Neural cell (in vitro differentiated cells): ENCODE results near the gene TRIM56. TPM values are rescaled to one million over a fixed set of nuclear protein-coding genes. Genes with fewer than 3 reads are reported as not detected.

Source experiments
- H2AFZ ChIP-seq: fragments of 200-600, 300-800 bp; sonication (generic), shearing (Covaris generic); 2 replicates; pipeline ENCODE4 v1.6.0; 2014; ENCODE audit warnings: low read depth, mild to moderate bottlenecking, antibody characterized with exemption, low read length, moderate library complexity
- H3F3A ChIP-seq: fragments of 200-600 bp; shearing (Covaris generic); 2 replicates; pipeline ENCODE4 v1.6.1; 2016; ENCODE audit warnings: mild to moderate bottlenecking, moderate library complexity, mixed read lengths, antibody characterized with exemption, low read length; ENCODE audit not compliant: insufficient read depth, poor library complexity, severe bottlenecking
- H3K27ac ChIP-seq: fragments of 200-600, 300-800 bp; sonication (generic), shearing (Covaris generic); 2 replicates; pipeline ENCODE4 v1.5.1; 2014; ENCODE audit warnings: mild to moderate bottlenecking, low read length, moderate library complexity
- H3K27me3 ChIP-seq: fragments of 300-800, 200-600 bp; sonication (generic), shearing (Covaris generic); 2 replicates; pipeline ENCODE4 v1.6.0; 2014; ENCODE audit warnings: mild to moderate bottlenecking, low read depth, low read length, moderate library complexity; ENCODE audit not compliant: insufficient read depth
- H3K36me3 ChIP-seq: fragments of 300-800, 200-600 bp; sonication (generic), shearing (Covaris generic); 2 replicates; pipeline ENCODE4 v1.5.1; 2014; ENCODE audit warnings: mild to moderate bottlenecking, antibody characterized with exemption, low read length, moderate library complexity; ENCODE audit not compliant: insufficient read depth
- H3K4me2 ChIP-seq: fragments of 300-800, 200-600 bp; sonication (generic), shearing (Covaris generic); 2 replicates; pipeline ENCODE4 v1.6.0; 2014; ENCODE audit warnings: mild to moderate bottlenecking, low read length
- H3K4me3 ChIP-seq: fragments of 300-800, 200-600 bp; sonication (generic), shearing (Covaris generic); 2 replicates; pipeline ENCODE4 v1.5.1; 2014; ENCODE audit warnings: mild to moderate bottlenecking, low read length, moderate library complexity
- H3K79me2 ChIP-seq: fragments of 200-600 bp; shearing (Covaris generic); replicated peaks from 2 replicates; pipeline ENCODE4 v1.6.0; 2014; ENCODE audit warnings: mild to moderate bottlenecking, low read length, moderate library complexity; ENCODE audit not compliant: insufficient read depth
- H3K9ac ChIP-seq: fragments of 300-800, 200-600 bp; sonication (generic), shearing (Covaris generic); 2 replicates; pipeline ENCODE4 v1.6.1; 2016; ENCODE audit warnings: mild to moderate bottlenecking, low read length, mixed read lengths
- H3K9me2 ChIP-seq: fragments of 200-600 bp; shearing (Covaris generic); 2 replicates; pipeline ENCODE4 v1.6.1; 2016; ENCODE audit warnings: mild to moderate bottlenecking, low read length, mixed read lengths; ENCODE audit not compliant: insufficient read depth
- H3K9me3 ChIP-seq: fragments of 200-600, 300-800 bp; sonication (generic), shearing (Covaris generic); 2 replicates; pipeline ENCODE4 v1.6.1; 2016; ENCODE audit warnings: mild to moderate bottlenecking, mixed run types, low read length, moderate library complexity, mixed read lengths
- H4K20me1 ChIP-seq: fragments of 200-600 bp; shearing (Covaris generic); 2 replicates; pipeline ENCODE4 v1.6.1; 2016; ENCODE audit warnings: mild to moderate bottlenecking, mixed run types; ENCODE audit not compliant: insufficient read depth
- CTCF ChIP-seq: fragments of 450-650 bp; IDR thresholded peaks from 2 replicates; pipeline ENCODE4 v1.5.1; 2014; ENCODE audit warnings: antibody characterized with exemption, mild to moderate bottlenecking, moderate library complexity; ENCODE audit not compliant: poor library complexity, severe bottlenecking
- EP300 ChIP-seq: fragments of 450-650 bp; conservative IDR thresholded peaks from 2 replicates; pipeline ENCODE4 v1.6.1; 2014; ENCODE audit warnings: antibody characterized with exemption, mild to moderate bottlenecking, moderate library complexity; ENCODE audit not compliant: poor library complexity, severe bottlenecking
- EZH2 ChIP-seq: fragments of 200-600, 300-800 bp; shearing (Covaris generic), sonication (generic); IDR thresholded peaks from 2 replicates; pipeline ENCODE4 v1.6.1; 2014; ENCODE audit warnings: antibody characterized with exemption, low read length, borderline replicate concordance, mild to moderate bottlenecking; ENCODE audit not compliant: insufficient read depth, poor library complexity, severe bottlenecking
- MXI1 ChIP-seq: fragments of 450-650 bp; conservative IDR thresholded peaks from 2 replicates; pipeline ENCODE4 v1.6.1; 2014; ENCODE audit warnings: antibody characterized with exemption, mild to moderate bottlenecking; ENCODE audit not compliant: poor library complexity, severe bottlenecking
- POLR2AphosphoS5 ChIP-seq: IDR thresholded peaks from 2 replicates; pipeline ENCODE4 v1.6.1; 2012
- RAD21 ChIP-seq: fragments of 450-650 bp; conservative IDR thresholded peaks from 2 replicates; pipeline ENCODE4 v1.6.1; 2014; ENCODE audit warnings: antibody characterized with exemption, mild to moderate bottlenecking, moderate library complexity
- REST ChIP-seq: IDR thresholded peaks from 2 replicates; pipeline ENCODE4 v1.6.1; 2012; ENCODE audit warnings: borderline replicate concordance
- SMC3 ChIP-seq: fragments of 450-650 bp; conservative IDR thresholded peaks from 2 replicates; pipeline ENCODE4 v1.6.1; 2014; ENCODE audit warnings: antibody characterized with exemption, mild to moderate bottlenecking, moderate library complexity; ENCODE audit not compliant: poor library complexity
- TAF1 ChIP-seq: IDR thresholded peaks from 2 replicates; pipeline ENCODE4 v1.6.1; 2012; ENCODE audit warnings: low read depth
- polyA plus RNA-seq: library from polyadenylated mRNA; depleted of rRNA; stranded (reverse); fragments of >200 nt; gene quantifications from 2 replicates; pipeline ENCODE4 v1.2.3, GENCODE V29; 2014

The TRIM56 gene
- polyA plus RNA-seq, 1 donor from 2014 or later, result 0.01 TPM

GRCh38 chr7:101109368-101109767 lies 24.1 kb downstream of the TRIM56 start:
- Histone ChIP-seq H3K4me3 (no peak overlapping the region), H3K9me2 (no peaks in the 10 kb centered on the region), H3K27ac (no peak overlapping the region), H2AFZ (no peak overlapping the region), H4K20me1 (no peaks in the 10 kb centered on the region), H3K9ac (no peak overlapping the region), H3K36me3 (no peaks in the 10 kb centered on the region), H3K27me3 (no peaks in the 10 kb centered on the region), H3K9me3 (no peaks in the 10 kb centered on the region), H3K79me2 (no peaks in the 10 kb centered on the region), H3K4me2 (no peak overlapping the region), H3F3A (no peaks in the 10 kb centered on the region)
- TF ChIP-seq REST (no peak), TAF1 (no peak), POLR2AphosphoS5 (no peak), EZH2 (no peak), SMC3 (no peak), EP300 (no peak), RAD21 (no peak), MXI1 (no peak), CTCF (no peak)

GRCh38 chr7:101111261-101111660 lies 26.0 kb downstream of the TRIM56 start:
- H3K27ac ChIP-seq, result no peak overlapping the region
- TF ChIP-seq CTCF (no peak), REST (no peak), MXI1 (no peak), EZH2 (no peak), POLR2AphosphoS5 (no peak), RAD21 (no peak), SMC3 (no peak), EP300 (no peak), TAF1 (no peak)
- H3K9ac ChIP-seq, result no peak overlapping the region
- no peaks in the 10 kb centered on the region for H3K9me2 ChIP-seq
- no peaks in the 10 kb centered on the region for H3K27me3 ChIP-seq
- H3F3A ChIP-seq, result no peaks in the 10 kb centered on the region
- no peaks in the 10 kb centered on the region for H3K36me3 ChIP-seq
- no peak overlapping the region for H3K4me2 ChIP-seq
- no peaks in the 10 kb centered on the region for H3K79me2 ChIP-seq
- no peaks in the 10 kb centered on the region for H4K20me1 ChIP-seq
- H2AFZ ChIP-seq, result no peak overlapping the region
- H3K9me3 ChIP-seq, result no peaks in the 10 kb centered on the region
- H3K4me3 ChIP-seq, result no peak overlapping the region
